AG04450 (cell line): ENCODE results near the gene SLC27A5. TPM values are rescaled to one million over a fixed set of nuclear protein-coding genes. Genes with fewer than 3 reads are reported as not detected.

Experiments
- polyA plus RNA-seq: library from polyadenylated mRNA; depleted of rRNA; stranded (reverse); fragments of >200 nt; gene quantifications from 2 replicates; pipeline ENCODE4 v1.2.3, GENCODE V29; 2011; rRNA removed
- small RNA-seq: library from RNA; depleted of rRNA; stranded (forward); fragments of <200 nt; gene quantifications from one replicate; pipeline ENCODE3, GENCODE V24; 2012; ENCODE audit warnings: low read depth; ENCODE audit not compliant: insufficient read length

The SLC27A5 gene
- polyA plus RNA-seq, 1 experiment: 7.4 TPM

Small RNA genes within 50 kb of the gene (small RNA-seq; reads per million reads assigned to genes)
- gene MIR6807 (not detected), gene RN7SL525P (not detected), gene RN7SL693P (not detected), gene RNU6-1337P (not detected)

Other genes starting within 250 kb of the SLC27A5 start
- gene ZNF8, start 233.0 kb downstream of the SLC27A5 start, polyA plus RNA-seq: 3.2 and 3.5 TPM in 2 replicates
- 41.9 and 44.5 TPM in 2 replicates for gene ERVK3-1, start 206.6 kb downstream of the SLC27A5 start, polyA plus RNA-seq
- 2.6 and 2.7 TPM in 2 replicates for gene ZSCAN22, start 185.0 kb downstream of the SLC27A5 start, polyA plus RNA-seq
- 7.5 and 13.2 TPM in 2 replicates for gene A1BG, start 158.5 kb downstream of the SLC27A5 start, polyA plus RNA-seq
- 0.06 TPM in 2 replicates for gene ZNF497, start 149.2 kb downstream of the SLC27A5 start, polyA plus RNA-seq
- gene ZNF837, start 131.0 kb downstream of the SLC27A5 start, polyA plus RNA-seq: 0.33 and 0.37 TPM in 2 replicates
- 1,927 and 2,646 TPM in 2 replicates for gene RPS5, start 124.7 kb downstream of the SLC27A5 start, polyA plus RNA-seq
- gene RNF225, start 116.3 kb downstream of the SLC27A5 start, polyA plus RNA-seq: not detected in 2 replicates
- gene ZNF584, start 103.3 kb downstream of the SLC27A5 start, polyA plus RNA-seq: 11.9 and 14.3 TPM in 2 replicates
- 4.6 and 4.8 TPM in 2 replicates for gene ZNF132, start 71.8 kb downstream of the SLC27A5 start, polyA plus RNA-seq
- gene ZNF324B, start 60.4 kb downstream of the SLC27A5 start, polyA plus RNA-seq: 1.8 and 2.3 TPM in 2 replicates
- gene ZNF324, start 44.9 kb downstream of the SLC27A5 start, polyA plus RNA-seq: 4.4 and 4.6 TPM in 2 replicates
- gene ZNF446, start 35.6 kb downstream of the SLC27A5 start, polyA plus RNA-seq: 3.7 and 5.2 TPM in 2 replicates
- 4.2 and 6.8 TPM in 2 replicates for gene ZBTB45, start 7.8 kb upstream of the SLC27A5 start, polyA plus RNA-seq
- 313 and 413 TPM in 2 replicates for gene TRIM28, start 32.1 kb upstream of the SLC27A5 start, polyA plus RNA-seq
- 173 and 181 TPM in 2 replicates for gene CHMP2A, start 43.1 kb upstream of the SLC27A5 start, polyA plus RNA-seq
- gene UBE2M, start 46.6 kb upstream of the SLC27A5 start, polyA plus RNA-seq: 82.5 and 85.1 TPM in 2 replicates
- 5.5 and 6.2 TPM in 2 replicates for gene MZF1, start 61.3 kb upstream of the SLC27A5 start, polyA plus RNA-seq